Measurements from ENCODE around the gene CRTAP. TPM values are rescaled to one million over a fixed set of nuclear protein-coding genes. Genes with fewer than 3 reads are reported as not detected.

CRTAP gene
- total RNA-seq, 1 experiment from 2014 or later, result 99.3 TPM

DNA sequence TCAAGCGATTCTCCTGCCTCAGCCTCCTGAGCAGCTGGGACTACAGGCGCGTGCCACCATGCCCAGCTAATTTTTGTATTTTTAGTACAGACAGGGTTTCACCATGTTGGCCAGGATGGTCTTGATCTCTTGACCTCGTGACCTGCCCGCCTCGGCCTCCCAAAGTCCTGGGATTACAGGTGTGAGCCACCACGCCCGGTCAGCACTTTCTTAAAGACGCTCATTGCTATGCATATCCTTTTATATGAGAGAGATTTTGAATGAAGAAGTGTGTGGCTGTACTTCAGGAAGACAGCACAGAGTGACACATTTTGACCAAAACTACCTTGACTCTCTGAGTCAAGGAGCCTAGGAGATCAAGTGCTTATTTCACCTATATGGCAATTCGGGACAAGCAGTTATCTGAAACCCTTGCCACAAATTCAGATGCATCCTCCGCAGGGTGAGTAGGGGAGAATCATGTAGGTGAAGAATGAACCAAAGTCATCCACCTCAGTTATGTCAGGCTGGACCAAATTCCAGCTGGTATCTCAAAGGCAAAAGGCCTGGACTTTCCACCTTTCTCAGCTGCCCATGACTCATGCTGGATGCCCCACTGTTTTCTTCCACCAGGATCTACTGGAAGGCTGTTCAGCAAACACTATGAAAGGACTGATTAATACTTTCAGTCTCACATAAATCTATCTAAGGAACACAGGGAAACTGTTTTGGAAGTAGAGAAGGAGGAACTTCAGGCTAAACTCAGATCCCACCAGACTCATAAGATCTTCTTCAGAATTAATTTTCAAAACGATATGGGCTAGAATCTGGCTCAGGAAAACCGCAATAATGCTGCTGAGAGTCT, 72.9 kb downstream of the CRTAP start:
- in situ Hi-C loops (cut with HindIII; ENCODE audit: low pct_unique_long_range_greater_than_20kb, low sequenced_read_pairs) (no loop called here), intact Hi-C loops (cut with micrococcal nuclease; ENCODE audit: unreplicated experiment) (no loop called here)
- no peak overlapping the region for H3K27ac ChIP-seq (ENCODE audit: low read length)
- TF ChIP-seq SIN3A (IDR thresholded peaks at IDR 0.05; ENCODE audit: borderline replicate concordance, insufficient read depth, low read depth, low read length) (no peak), POLR2AphosphoS5 (IDR thresholded peaks at IDR 0.05; ENCODE audit: low read depth, low read length) (no peak), TCF7L2 (IDR thresholded peaks at IDR 0.05; ENCODE audit: low read depth, low read length) (no peak), REST (IDR thresholded peaks at IDR 0.05; ENCODE audit: insufficient read depth in 1 of 2, low read depth in 2 of 2, low read length in 1 of 2) (no peak)
- TF ChIP-seq, protein P1, sequence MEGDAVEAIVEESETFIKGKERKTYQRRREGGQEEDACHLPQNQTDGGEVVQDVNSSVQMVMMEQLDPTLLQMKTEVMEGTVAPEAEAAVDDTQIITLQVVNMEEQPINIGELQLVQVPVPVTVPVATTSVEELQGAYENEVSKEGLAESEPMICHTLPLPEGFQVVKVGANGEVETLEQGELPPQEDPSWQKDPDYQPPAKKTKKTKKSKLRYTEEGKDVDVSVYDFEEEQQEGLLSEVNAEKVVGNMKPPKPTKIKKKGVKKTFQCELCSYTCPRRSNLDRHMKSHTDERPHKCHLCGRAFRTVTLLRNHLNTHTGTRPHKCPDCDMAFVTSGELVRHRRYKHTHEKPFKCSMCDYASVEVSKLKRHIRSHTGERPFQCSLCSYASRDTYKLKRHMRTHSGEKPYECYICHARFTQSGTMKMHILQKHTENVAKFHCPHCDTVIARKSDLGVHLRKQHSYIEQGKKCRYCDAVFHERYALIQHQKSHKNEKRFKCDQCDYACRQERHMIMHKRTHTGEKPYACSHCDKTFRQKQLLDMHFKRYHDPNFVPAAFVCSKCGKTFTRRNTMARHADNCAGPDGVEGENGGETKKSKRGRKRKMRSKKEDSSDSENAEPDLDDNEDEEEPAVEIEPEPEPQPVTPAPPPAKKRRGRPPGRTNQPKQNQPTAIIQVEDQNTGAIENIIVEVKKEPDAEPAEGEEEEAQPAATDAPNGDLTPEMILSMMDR (IDR thresholded peaks at IDR 0.05), result no peak
- no peaks in the 10 kb centered on the region for H3K36me3 ChIP-seq (ENCODE audit: control insufficient read depth, insufficient read depth, low read length)
- no peaks in the 10 kb centered on the region for H3K9me3 ChIP-seq (ENCODE audit: control insufficient read depth, insufficient read depth, low read depth, low read length)
- ATAC-seq (peak; percentile 78), DNase-seq (ENCODE audit: low read depth, low spot score) (no peak)
- H3K27me3 ChIP-seq (ENCODE audit: control insufficient read depth, insufficient read depth, low read length), result no peaks in the 10 kb centered on the region
- ChIA-PET CTCF (no interaction called here), POLR2A (no interaction called here)
- H3K4me3 ChIP-seq (ENCODE audit: low read depth in 2 of 2, low read length in 2 of 2), result no peak overlapping the region
- BruUV-seq (replicated peaks), result no TSS peak
- peaks cover 5% of the 10 kb centered on the region; the same call in 1 of the 2 replicates for H3K4me1 ChIP-seq (ENCODE audit: control insufficient read depth, insufficient read depth, low read length)

- H3K36me3 ChIP-seq (ENCODE audit: control insufficient read depth, insufficient read depth, low read length), result no peaks in the 10 kb centered on the region
- peak; percentile 42; the same call in 1 of the 2 replicates for ATAC-seq
- H3K27me3 ChIP-seq (ENCODE audit: control insufficient read depth, insufficient read depth, low read length), result no peaks in the 10 kb centered on the region
- in situ Hi-C loops (cut with HindIII; ENCODE audit: low pct_unique_long_range_greater_than_20kb, low sequenced_read_pairs), result no loop called here
- peaks cover 5% of the 10 kb centered on the region; the same call in 1 of the 2 replicates for H3K4me1 ChIP-seq (ENCODE audit: control insufficient read depth, insufficient read depth, low read length)
- DNase-seq (ENCODE audit: low read depth, low spot score), result peak; percentile 36
- CTCF ChIA-PET, result no interaction called here
- POLR2A ChIA-PET, result no interaction called here
- no peaks in the 10 kb centered on the region for H3K9me3 ChIP-seq (ENCODE audit: control insufficient read depth, insufficient read depth, low read depth, low read length)
- no peak overlapping the region for H3K27ac ChIP-seq (ENCODE audit: low read length)
- TF ChIP-seq TCF7L2 (IDR thresholded peaks at IDR 0.05; ENCODE audit: low read depth, low read length) (no peak), REST (IDR thresholded peaks at IDR 0.05; ENCODE audit: insufficient read depth in 1 of 2, low read depth in 2 of 2, low read length in 1 of 2) (no peak), SIN3A (IDR thresholded peaks at IDR 0.05; ENCODE audit: borderline replicate concordance, insufficient read depth, low read depth, low read length) (no peak), POLR2AphosphoS5 (IDR thresholded peaks at IDR 0.05; ENCODE audit: low read depth, low read length) (no peak)
- TF ChIP-seq, protein P1 (IDR thresholded peaks at IDR 0.05), result no peak
- no TSS peak for BruUV-seq (replicated peaks)
- intact Hi-C loops (cut with micrococcal nuclease; ENCODE audit: unreplicated experiment), result no loop called here
- no peak overlapping the region for H3K4me3 ChIP-seq (ENCODE audit: low read depth in 2 of 2, low read length in 2 of 2)
These were observed 73.5 kb downstream of the CRTAP start for GRCh38 chr3:33187368-33187634.
